ENCODE measurements around the gene DNAJA4. TPM values are rescaled to one million over a fixed set of nuclear protein-coding genes. Genes with fewer than 3 reads are reported as not detected.

Gene DNAJA4
- total RNA-seq, 1 donor from 2014 or later = 22.3 TPM

DNA sequence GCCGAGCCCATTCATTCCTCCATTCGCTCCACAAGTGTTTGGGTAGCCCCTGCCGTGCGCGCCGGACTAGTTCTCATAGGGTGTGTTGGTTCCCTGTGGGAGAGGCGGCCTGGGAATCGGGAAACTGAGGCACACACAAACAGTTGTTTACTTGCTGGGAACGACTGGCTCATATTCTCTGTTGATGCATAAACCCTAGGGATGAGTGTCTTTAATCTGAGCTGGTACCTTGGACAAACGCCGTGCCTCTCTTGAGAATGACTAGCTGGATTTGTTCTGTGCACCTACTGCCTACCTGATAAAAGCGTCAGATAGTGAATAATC, 737 bp downstream of the DNAJA4 start:
- ChIA-PET POLR2A (interaction anchor here (1.6 to 2.8 kb wide), 3 partner anchors 34 to 275 kb away, joined by 5 to 16 read pairs (median 10); partner anchors contain the start of genes IREB2, PSMA4 and SKIC8), CTCF (no interaction called here)
- intact Hi-C loops (cut with micrococcal nuclease) = loop anchor here (2.0 to 10.0 kb wide), 2 partner anchors 34 to 160 kb away; partner anchors contain the start of gene SKIC8
- Mint-ChIP-seq H3K9me3 (no peaks in the 10 kb centered on the region), H3K27ac (peak overlapping the region; percentile 70), H3K4me1 (peaks cover 13% of the 10 kb centered on the region), H3K4me3 (peak overlapping the region; percentile 84), H3K36me3 (ENCODE audit: low read depth) (no peaks in the 10 kb centered on the region), H3K27me3 (no peaks in the 10 kb centered on the region)
- no peak for DNase-seq
- TF ChIP-seq, protein P1, sequence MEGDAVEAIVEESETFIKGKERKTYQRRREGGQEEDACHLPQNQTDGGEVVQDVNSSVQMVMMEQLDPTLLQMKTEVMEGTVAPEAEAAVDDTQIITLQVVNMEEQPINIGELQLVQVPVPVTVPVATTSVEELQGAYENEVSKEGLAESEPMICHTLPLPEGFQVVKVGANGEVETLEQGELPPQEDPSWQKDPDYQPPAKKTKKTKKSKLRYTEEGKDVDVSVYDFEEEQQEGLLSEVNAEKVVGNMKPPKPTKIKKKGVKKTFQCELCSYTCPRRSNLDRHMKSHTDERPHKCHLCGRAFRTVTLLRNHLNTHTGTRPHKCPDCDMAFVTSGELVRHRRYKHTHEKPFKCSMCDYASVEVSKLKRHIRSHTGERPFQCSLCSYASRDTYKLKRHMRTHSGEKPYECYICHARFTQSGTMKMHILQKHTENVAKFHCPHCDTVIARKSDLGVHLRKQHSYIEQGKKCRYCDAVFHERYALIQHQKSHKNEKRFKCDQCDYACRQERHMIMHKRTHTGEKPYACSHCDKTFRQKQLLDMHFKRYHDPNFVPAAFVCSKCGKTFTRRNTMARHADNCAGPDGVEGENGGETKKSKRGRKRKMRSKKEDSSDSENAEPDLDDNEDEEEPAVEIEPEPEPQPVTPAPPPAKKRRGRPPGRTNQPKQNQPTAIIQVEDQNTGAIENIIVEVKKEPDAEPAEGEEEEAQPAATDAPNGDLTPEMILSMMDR (IDR thresholded peaks at IDR 0.05) = no peak
- no peak for ATAC-seq (ENCODE audit: low read depth)

DNA sequence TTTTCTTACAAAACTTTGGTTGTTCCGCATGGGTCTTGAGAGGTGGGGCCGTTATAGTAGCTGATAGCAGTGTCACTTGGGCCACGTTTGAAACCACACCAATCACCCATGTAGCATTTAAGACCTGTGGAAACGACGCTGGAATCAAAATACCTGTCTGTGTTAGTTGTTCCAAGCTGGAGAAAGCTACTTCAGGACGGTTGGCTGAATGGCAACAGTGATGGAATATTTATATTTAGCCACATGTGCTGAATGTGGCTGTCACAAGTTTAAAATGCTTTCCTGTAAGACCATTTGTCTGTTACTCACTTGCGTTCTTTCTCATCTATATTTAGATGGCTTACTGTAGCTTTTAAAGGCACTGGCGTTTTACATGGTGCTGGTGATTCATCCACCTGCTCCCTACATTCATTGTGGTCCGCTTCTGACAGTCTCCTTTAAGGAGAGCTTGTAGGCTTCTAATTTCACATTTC, 1.4 kb downstream of the DNAJA4 start:
- peak overlapping the region; percentile 84 for H3K4me3 Mint-ChIP-seq
- TF ChIP-seq, protein P1 (IDR thresholded peaks at IDR 0.05) = no peak
- H3K27ac Mint-ChIP-seq = peak overlapping the region; percentile 14
- POLR2A ChIA-PET = interaction anchor here (0.6 to 2.8 kb wide), 4 partner anchors 33 to 607 kb away, joined by 5 to 16 read pairs (median 8); partner anchors contain the start of genes IREB2, MORF4L1, PSMA4 and SKIC8
- H3K4me1 Mint-ChIP-seq = peaks cover 13% of the 10 kb centered on the region
- intact Hi-C loops (cut with micrococcal nuclease) = loop anchor here (2.0 to 10.0 kb wide), 2 partner anchors 33 to 159 kb away; partner anchors contain the start of gene SKIC8
- CTCF ChIA-PET = interaction anchor here (1.0 to 1.1 kb wide), 2 partner anchors 158 to 356 kb away, joined by 3 read pairs; no protein-coding TSS in a partner anchor
- no peaks in the 10 kb centered on the region for H3K27me3 Mint-ChIP-seq
- ATAC-seq (ENCODE audit: low read depth) (no peak), DNase-seq (no peak)
- no peaks in the 10 kb centered on the region for H3K9me3 Mint-ChIP-seq
- no peaks in the 10 kb centered on the region for H3K36me3 Mint-ChIP-seq (ENCODE audit: low read depth)

DNA sequence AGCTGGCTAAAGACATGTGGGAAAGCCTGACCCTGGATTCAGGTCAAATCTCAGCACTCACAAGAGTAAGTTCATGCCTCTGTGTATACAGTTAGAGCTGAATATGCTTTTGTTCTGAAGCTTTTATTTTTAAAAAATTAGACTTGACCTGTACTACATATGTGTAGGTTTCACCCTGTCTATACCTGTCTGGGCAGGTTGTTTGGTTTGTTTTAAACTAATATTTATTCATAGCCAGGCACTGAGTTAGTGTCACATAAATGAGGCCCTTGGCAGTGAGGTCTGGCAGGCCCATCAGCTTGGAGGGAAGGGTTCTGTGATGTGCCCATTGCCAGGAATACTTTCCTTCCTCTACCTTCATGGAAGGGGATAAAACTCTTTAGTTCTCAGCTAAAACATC, 1.9 kb downstream of the DNAJA4 start:
- peak overlapping the region; percentile 84 for H3K4me3 Mint-ChIP-seq
- TF ChIP-seq, protein P1 (IDR thresholded peaks at IDR 0.05) = no peak

DNA sequence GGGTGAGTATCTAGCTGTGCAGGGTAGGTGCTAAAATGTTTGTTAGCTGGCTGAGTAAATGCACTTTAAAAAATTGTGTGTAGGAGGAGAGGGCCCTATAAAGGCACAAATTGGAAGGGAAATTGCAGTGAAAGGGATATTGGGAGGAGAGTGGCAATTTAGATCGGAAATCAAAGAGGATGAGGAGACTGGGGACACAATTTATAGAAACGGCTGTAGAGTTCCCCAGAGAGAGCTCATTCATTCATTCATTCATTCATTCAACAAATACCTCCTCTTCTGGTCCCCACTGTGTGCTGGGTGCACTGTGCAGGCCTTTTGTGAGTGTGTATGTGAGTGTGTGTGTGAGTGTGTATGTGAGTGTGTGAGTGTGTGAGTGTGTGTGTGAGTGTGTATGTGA, 2.4 kb downstream of the DNAJA4 start:
- ChIA-PET POLR2A (no interaction called here), CTCF (interaction anchor here (1.1 kb wide), 1 partner anchor 357 kb away, joined by 3 read pairs; no protein-coding TSS in a partner anchor)
- DNase-seq (no peak), ATAC-seq (ENCODE audit: low read depth) (no peak)
- Mint-ChIP-seq H3K9me3 (no peaks in the 10 kb centered on the region), H3K36me3 (ENCODE audit: low read depth) (no peaks in the 10 kb centered on the region), H3K27ac (no peak overlapping the region), H3K4me3 (no peak overlapping the region), H3K4me1 (peaks cover 13% of the 10 kb centered on the region), H3K27me3 (no peaks in the 10 kb centered on the region)
- intact Hi-C loops (cut with micrococcal nuclease) = loop anchor here (10.0 kb wide), 1 partner anchor 158 kb away; no protein-coding TSS in a partner anchor
- TF ChIP-seq, protein P1 (IDR thresholded peaks at IDR 0.05) = no peak

More for the DNA sequence above, 1.9 kb downstream of the DNAJA4 start:
- intact Hi-C loops (cut with micrococcal nuclease) = loop anchor here (10.0 kb wide), 1 partner anchor 159 kb away; no protein-coding TSS in a partner anchor
- CTCF ChIA-PET = interaction anchor here (1.0 to 1.1 kb wide), 2 partner anchors 158 to 356 kb away, joined by 3 read pairs; no protein-coding TSS in a partner anchor
- H3K4me1 Mint-ChIP-seq = peaks cover 13% of the 10 kb centered on the region
- H3K27ac Mint-ChIP-seq = no peak overlapping the region
- no peaks in the 10 kb centered on the region for H3K9me3 Mint-ChIP-seq
- no peaks in the 10 kb centered on the region for H3K36me3 Mint-ChIP-seq (ENCODE audit: low read depth)
- POLR2A ChIA-PET = interaction anchor here (0.6 to 2.8 kb wide), 3 partner anchors 33 to 606 kb away, joined by 6 to 16 read pairs (median 10); partner anchors contain the start of genes IREB2, MORF4L1 and SKIC8
- H3K27me3 Mint-ChIP-seq = no peaks in the 10 kb centered on the region
- DNase-seq = no peak
- ATAC-seq (ENCODE audit: low read depth) = no peak

DNA sequence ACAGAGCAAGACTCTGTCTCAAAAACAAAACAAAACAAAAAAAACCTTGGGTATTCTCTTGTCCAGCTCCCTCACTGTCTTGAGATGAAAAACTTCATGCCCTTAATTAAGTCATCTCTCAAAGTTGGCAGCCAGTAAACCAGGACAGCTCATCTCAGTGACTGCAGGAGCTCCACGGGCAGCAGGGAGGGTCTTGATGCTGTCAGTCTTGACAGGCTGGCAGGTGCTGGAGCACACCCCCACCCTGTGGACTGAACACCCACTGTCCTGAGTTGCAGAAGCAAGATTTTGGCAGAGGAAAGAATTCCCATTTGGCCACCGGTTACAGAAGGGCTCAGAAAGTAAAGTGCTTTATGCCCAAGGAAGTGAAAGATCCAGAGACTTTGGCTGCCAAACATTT, 8.0 kb downstream of the DNAJA4 start:
- no peaks in the 10 kb centered on the region for H3K27me3 Mint-ChIP-seq
- intact Hi-C loops (cut with micrococcal nuclease) = no loop called here
- TF ChIP-seq, protein P1 (IDR thresholded peaks at IDR 0.05) = no peak
- CTCF ChIA-PET = no interaction called here
- POLR2A ChIA-PET = no interaction called here
- no peaks in the 10 kb centered on the region for H3K9me3 Mint-ChIP-seq
- peaks cover 25% of the 10 kb centered on the region for H3K36me3 Mint-ChIP-seq (ENCODE audit: low read depth)
- no peak for DNase-seq
- ATAC-seq (ENCODE audit: low read depth) = no peak
- no peak overlapping the region for H3K27ac Mint-ChIP-seq
- H3K4me1 Mint-ChIP-seq = no peaks in the 10 kb centered on the region
- no peak overlapping the region for H3K4me3 Mint-ChIP-seq
